Endothelial cell of umbilical vein (primary cell): ENCODE data around the gene MLLT11. TPM values are rescaled to one million over a fixed set of nuclear protein-coding genes. Genes with fewer than 3 reads are reported as not detected.

Experiments
- BruUV-seq: library from RNA; stranded (reverse); fragments of 400-500 nt; replicated peaks from 2 replicates; lab custom pipeline; 2021; lab: Mats Ljungman, UMichigan
- CTCF ChIA-PET: fragments of 300-600, 350-600 bp; sonication (Branson Sonifier 250); formaldehyde crosslinking; loops from one replicate; lab custom pipeline; 2021; ENCODE audit warnings: antibody characterized with exemption, inconsistent platforms; lab: Charles Lee
- POLR2A ChIA-PET: fragments of 300-600, 350-600 bp; sonication (Branson Sonifier 250); formaldehyde crosslinking; loops from one replicate; lab custom pipeline; 2021; ENCODE audit warnings: antibody characterized with exemption, inconsistent platforms; lab: Charles Lee
- DNase-seq: peaks from one replicate; pipeline ENCODE4 v3.0.0-alpha.2; 2011; ENCODE audit warnings: low read depth, low spot score
- FAIRE-seq: peaks from 2 replicates; lab custom pipeline; 2011; peaks lifted over from hg19 to GRCh38; lab: Jason Lieb, UNC
- H2AFZ ChIP-seq: 2 replicates; pipeline ENCODE4 v1.6.0; 2012; ENCODE audit warnings: low read depth, low read length, control low read depth, inconsistent platforms
- H3K27ac ChIP-seq: 2 replicates; pipeline ENCODE4 v1.5.1; 2011; ENCODE audit warnings: low read depth, mild to moderate bottlenecking, control low read depth, low read length, moderate library complexity; ENCODE audit not compliant: insufficient read depth
- H3K27me3 ChIP-seq, 2 experiments: 2 replicates each; pipeline versions ENCODE4 v1.6.0 to v1.6.1; 2011; ENCODE audit warnings: low read length in 2 of 2, mixed read lengths in 1 of 2; ENCODE audit not compliant: control insufficient read depth in 2 of 2, insufficient read depth in 2 of 2
- H3K36me3 ChIP-seq, 2 experiments: 2 replicates in 1 of 2; 3 replicates in 1 of 2; pipeline ENCODE4 v1.5.1; 2011; ENCODE audit warnings: low read length in 2 of 2, mild to moderate bottlenecking in 1 of 2, moderate library complexity in 1 of 2; ENCODE audit not compliant: control insufficient read depth in 2 of 2, insufficient read depth in 2 of 2; ENCODE audit errors: extremely low read depth in 1 of 2
- H3K4me1 ChIP-seq: 3 replicates; pipeline ENCODE4 v1.5.1; 2011; ENCODE audit warnings: mild to moderate bottlenecking, low read length; ENCODE audit not compliant: control insufficient read depth, insufficient read depth; ENCODE audit errors: extremely low read depth
- H3K4me2 ChIP-seq: 2 replicates; pipeline ENCODE4 v1.6.1; 2011; ENCODE audit warnings: low read length, control low read depth, mixed read lengths; ENCODE audit not compliant: insufficient read depth
- H3K4me3 ChIP-seq, 3 experiments: fragments of 200-600 bp in 1 of 3; sonication (generic), shearing (Covaris generic) in 1 of 3; replicated peaks in 1 of 3; 2 replicates each; pipeline ENCODE4 v1.5.1; 2011 to 2016; ENCODE audit warnings: control low read depth in 3 of 3, low read length in 3 of 3, mild to moderate bottlenecking in 2 of 3, inconsistent platforms in 1 of 3, low read depth in 1 of 3, moderate library complexity in 1 of 3; ENCODE audit not compliant: insufficient read depth in 1 of 3
- H3K79me2 ChIP-seq: 2 replicates; pipeline ENCODE4 v1.6.0; 2012; ENCODE audit warnings: low read length, inconsistent platforms; ENCODE audit not compliant: control insufficient read depth, insufficient read depth
- H3K9ac ChIP-seq: replicated peaks from 2 replicates; pipeline ENCODE3; 2011; ENCODE audit warnings: low read length, control low read depth; ENCODE audit not compliant: insufficient read depth; ENCODE audit errors: extremely low read depth
- H3K9me1 ChIP-seq: replicated peaks from 3 replicates; pipeline ENCODE4 v1.6.0; 2011; ENCODE audit warnings: mild to moderate bottlenecking, low read length; ENCODE audit not compliant: control insufficient read depth, insufficient read depth; ENCODE audit errors: extremely low read depth
- H3K9me3 ChIP-seq: replicated peaks from 2 replicates; pipeline ENCODE4 v1.5.1; 2012; ENCODE audit warnings: low read length, inconsistent platforms; ENCODE audit not compliant: control insufficient read depth, insufficient read depth
- H4K20me1 ChIP-seq: replicated peaks from 2 replicates; pipeline ENCODE3; 2011; ENCODE audit warnings: mild to moderate bottlenecking, low read length; ENCODE audit not compliant: control insufficient read depth, insufficient read depth; ENCODE audit errors: extremely low read depth
- CTCF ChIP-seq, 2 donors: IDR thresholded peaks; 1 replicate in 1 of 2; 2 replicates in 1 of 2; pipeline ENCODE4 v1.5.1; 2011; ENCODE audit warnings: low read length in 2 of 2, mild to moderate bottlenecking in 2 of 2, moderate library complexity in 2 of 2, control low read depth in 1 of 2, inconsistent platforms in 1 of 2, low read depth in 1 of 2; ENCODE audit not compliant: insufficient read depth in 1 of 2; ENCODE audit errors: extremely low read depth in 1 of 2
- GATA2 ChIP-seq: IDR thresholded peaks from 2 replicates; pipeline ENCODE4 v1.7.0; 2011; ENCODE audit warnings: low read depth, mild to moderate bottlenecking, moderate library complexity, mixed read lengths, low read length; ENCODE audit not compliant: insufficient read length, insufficient read depth
- JUN ChIP-seq: IDR thresholded peaks from 2 replicates; pipeline ENCODE4 v1.6.1; 2011; ENCODE audit warnings: borderline replicate concordance, low read depth; ENCODE audit not compliant: insufficient read length, insufficient read depth
- MAX ChIP-seq: IDR thresholded peaks from 2 replicates; pipeline ENCODE4 v1.6.1; 2011; ENCODE audit not compliant: insufficient read depth, insufficient read length
- POLR2A ChIP-seq: IDR thresholded peaks from 2 replicates; pipeline ENCODE4 v1.6.1; 2012; ENCODE audit warnings: low read depth, mild to moderate bottlenecking, control low read depth, low read length
- dilution Hi-C: fragments of 300-500 bp; cut with MboI; formaldehyde crosslinking; loops from one replicate; pipeline ENCODE4 v1.15.0; 2019; ENCODE audit warnings: low sequenced_read_pairs; ENCODE audit not compliant: extremely low pct_ligation_motif_present
- intact Hi-C: fragments of 100-400 bp; cut with micrococcal nuclease; formaldehyde crosslinking; loops from one replicate; pipeline ENCODE4 v1.10.0; 2022
- polyA plus RNA-seq, 4 experiments: library from polyadenylated mRNA; depleted of rRNA in 3 of 4; stranded (reverse) in 3 of 4; unstranded in 1 of 4; fragments of >200 nt; gene quantifications; 2 replicates each; pipeline versions ENCODE4 v1.2.1 to v1.2.3, GENCODE V29; 2011 to 2012; ENCODE audit warnings: missing spikeins in 1 of 4
- total RNA-seq: library from RNA; stranded (reverse); gene quantifications from 2 replicates; pipeline ENCODE4 v1.2.3, GENCODE V29; 2021

Gene MLLT11
- total and polyA plus RNA-seq, 2 donors (not counting 3 experiments of a cell fraction or from before 2014, with no cell fraction given), result 25.2 to 26.5 TPM

GRCh38 chr1:151012684-151013471 is 47.3 kb upstream of the MLLT11 start:
- ChIA-PET CTCF (interaction anchor here (0.7 to 1.6 kb wide), 2 partner anchors 17 to 35 kb away, joined by 3 to 5 read pairs; partner anchors contain the start of gene C1orf56), POLR2A (no interaction called here)
- FAIRE-seq, result no peak
- Histone ChIP-seq H3K9me1 (no peaks in the 10 kb centered on the region), H3K4me1 (peaks cover 8% of the 10 kb centered on the region), H4K20me1 (no peaks in the 10 kb centered on the region), H3K9me3 (no peaks in the 10 kb centered on the region), H3K4me3 (no peak overlapping the region), H3K9ac (no peak overlapping the region), H3K79me2 (no peaks in the 10 kb centered on the region), H3K4me2 (no peak overlapping the region), H3K27me3 (no peaks in the 10 kb centered on the region), H2AFZ (no peak overlapping the region), H3K36me3 (no peaks in the 10 kb centered on the region), H3K27ac (no peak overlapping the region)
- BruUV-seq, result no TSS peak
- dilution Hi-C loops (no loop called here), intact Hi-C loops (no loop called here)
- no peak for DNase-seq
- TF ChIP-seq CTCF (IDR thresholded peaks at IDR 0.05; ENCODE audit: extremely low read depth in 1 of 2, insufficient read depth in 1 of 2, low read depth in 1 of 2, low read length in 2 of 2) (no peak), GATA2 (no peak), MAX (no peak), JUN (no peak), POLR2A (no peak)
